H1 (cell line): ENCODE measurements around the gene TARBP2. TPM values are rescaled to one million over a fixed set of nuclear protein-coding genes. Genes with fewer than 3 reads are reported as not detected.

Source experiments
- CTCF ChIA-PET: fragments of 300-600 bp; sonication (Branson Sonifier 250); formaldehyde crosslinking; loops from one replicate; lab custom pipeline; 2021; ENCODE audit not compliant: partially characterized antibody; lab: Charles Lee
- POLR2A ChIA-PET: fragments of 300-600 bp; sonication (Branson Sonifier 250); formaldehyde crosslinking; loops from one replicate; lab custom pipeline; 2021; ENCODE audit warnings: inconsistent platforms; ENCODE audit not compliant: partially characterized antibody; lab: Charles Lee
- DNase-seq, 2 experiments: peaks; one replicate each; pipeline versions ENCODE4 v3.0.0 to v3.0.0-alpha.2; 2010 to 2022; ENCODE audit warnings: low spot score in 2 of 2, low read depth in 1 of 2, mixed read lengths in 1 of 2
- FAIRE-seq: peaks from 2 replicates; lab custom pipeline; 2011; peaks lifted over from hg19 to GRCh38; lab: Jason Lieb, UNC
- H2AFZ ChIP-seq: 2 replicates; pipeline ENCODE4 v1.8.1; 2012; ENCODE audit warnings: low read length, inconsistent platforms
- H2AK5ac ChIP-seq: 2 replicates; pipeline ENCODE4 v1.6.1; 2013; ENCODE audit warnings: low read depth, low read length
- H2BK120ac ChIP-seq: replicated peaks from 2 replicates; pipeline ENCODE3; 2013; ENCODE audit warnings: low read depth, low read length, inconsistent platforms
- H2BK12ac ChIP-seq: 2 replicates; pipeline ENCODE4 v1.6.1; 2013; ENCODE audit warnings: low read depth, low read length
- H2BK15ac ChIP-seq: 2 replicates; pipeline ENCODE4 v1.6.1; 2013; ENCODE audit warnings: low read length
- H2BK20ac ChIP-seq: 2 replicates; pipeline ENCODE4 v1.6.1; 2013; ENCODE audit warnings: low read length
- H2BK5ac ChIP-seq: 2 replicates; pipeline ENCODE4 v1.6.1; 2013; ENCODE audit warnings: low read depth, low read length
- H3K14ac ChIP-seq: 2 replicates; pipeline ENCODE4 v1.6.1; 2013; ENCODE audit warnings: inconsistent platforms; ENCODE audit not compliant: insufficient read length
- H3K18ac ChIP-seq: 2 replicates; pipeline ENCODE4 v1.6.1; 2013; ENCODE audit warnings: low read length; ENCODE audit errors: extremely low read depth
- H3K23ac ChIP-seq: 2 replicates; pipeline ENCODE4 v1.6.1; 2013; ENCODE audit warnings: inconsistent platforms; ENCODE audit not compliant: insufficient read length
- H3K23me2 ChIP-seq: 2 replicates; pipeline ENCODE4 v1.6.1; 2013; ENCODE audit warnings: low read depth, low read length
- H3K27ac ChIP-seq: 2 replicates; pipeline ENCODE4 v1.6.1; 2011; ENCODE audit warnings: low read depth, low read length, inconsistent platforms
- H3K27me3 ChIP-seq, 4 experiments: replicated peaks in 1 of 4; 1 replicate in 1 of 4; 2 replicates in 3 of 4; pipeline versions ENCODE4 v1.6.1 to v1.8.1; 2011 to 2013; ENCODE audit warnings: low read length in 3 of 4, mild to moderate bottlenecking in 3 of 4, inconsistent platforms in 2 of 4, mixed read lengths in 2 of 4, moderate library complexity in 1 of 4; ENCODE audit not compliant: control insufficient read depth in 3 of 4, insufficient read depth in 3 of 4; ENCODE audit errors: extremely low read depth in 1 of 4
- H3K36me3 ChIP-seq, 4 experiments: 2 replicates each; pipeline versions ENCODE4 v1.6.1 to v1.8.1; 2011 to 2013; ENCODE audit warnings: mild to moderate bottlenecking in 4 of 4, low read length in 3 of 4, moderate library complexity in 2 of 4, control low read depth in 1 of 4, inconsistent platforms in 1 of 4; ENCODE audit not compliant: insufficient read depth in 4 of 4, control insufficient read depth in 2 of 4
- H3K4ac ChIP-seq: replicated peaks from 2 replicates; pipeline ENCODE3; 2013; ENCODE audit warnings: low read length, low read depth, mixed read lengths, inconsistent platforms; ENCODE audit not compliant: insufficient read length
- H3K4me1 ChIP-seq, 4 experiments: replicated peaks in 1 of 4; 1 replicate in 1 of 4; 2 replicates in 3 of 4; pipeline versions ENCODE4 v1.6.1 to v1.8.1; 2011 to 2013; ENCODE audit warnings: low read length in 3 of 4, inconsistent platforms in 2 of 4, mixed read lengths in 1 of 4; ENCODE audit not compliant: insufficient read depth in 4 of 4, control insufficient read depth in 3 of 4
- H3K4me2 ChIP-seq, 2 experiments: 2 replicates each; pipeline versions ENCODE4 v1.6.1 to v1.8.1; 2011 to 2013; ENCODE audit warnings: low read depth in 2 of 2, low read length in 2 of 2, control low read depth in 1 of 2, inconsistent platforms in 1 of 2, mild to moderate bottlenecking in 1 of 2; ENCODE audit not compliant: insufficient read depth in 1 of 2
- H3K4me3 ChIP-seq, 4 experiments: fragments of 200-600, 300-600 bp in 1 of 4; sonication (generic), shearing (Covaris generic), sonication (Bioruptor Twin) in 1 of 4; 2 replicates each; pipeline versions ENCODE4 v1.5.1 to v1.8.1; 2011 to 2016; ENCODE audit warnings: low read length in 4 of 4, low read depth in 3 of 4, control low read depth in 2 of 4, inconsistent platforms in 2 of 4, mild to moderate bottlenecking in 2 of 4, mixed read lengths in 1 of 4, moderate library complexity in 1 of 4; ENCODE audit not compliant: insufficient read depth in 2 of 4; ENCODE audit errors: extremely low read depth in 1 of 4
- H3K56ac ChIP-seq: replicated peaks from 2 replicates; pipeline ENCODE3; 2013; ENCODE audit warnings: low read depth, mild to moderate bottlenecking, mixed read lengths, low read length, inconsistent platforms; ENCODE audit not compliant: insufficient read length
- H3K79me1 ChIP-seq: 2 replicates; pipeline ENCODE4 v1.6.1; 2013; ENCODE audit warnings: low read depth, low read length, control low read depth
- H3K79me2 ChIP-seq, 2 experiments: 2 replicates each; pipeline versions ENCODE4 v1.6.1 to v1.8.1; 2012 to 2013; ENCODE audit warnings: low read length in 2 of 2, mild to moderate bottlenecking in 2 of 2, inconsistent platforms in 1 of 2; ENCODE audit not compliant: insufficient read depth in 2 of 2, control insufficient read depth in 1 of 2
- H3K9ac ChIP-seq, 4 experiments: replicated peaks in 1 of 4; 1 replicate in 1 of 4; 2 replicates in 3 of 4; pipeline versions ENCODE4 v1.6.1 to v1.8.1; 2011 to 2013; ENCODE audit warnings: low read depth in 3 of 4, low read length in 3 of 4, control low read depth in 2 of 4, mild to moderate bottlenecking in 2 of 4, moderate library complexity in 2 of 4, inconsistent platforms in 1 of 4; ENCODE audit errors: extremely low read depth in 1 of 4
- H3K9me3 ChIP-seq, 2 experiments: 2 replicates each; pipeline versions ENCODE4 v1.6.1 to v1.8.1; 2012 to 2013; ENCODE audit warnings: mild to moderate bottlenecking in 2 of 2, moderate library complexity in 2 of 2, control low read depth in 1 of 2, inconsistent platforms in 1 of 2, low read depth in 1 of 2, low read length in 1 of 2, mixed read lengths in 1 of 2; ENCODE audit not compliant: insufficient read depth in 2 of 2
- H4K20me1 ChIP-seq, 2 experiments: replicated peaks in 1 of 2; 2 replicates each; pipeline versions ENCODE3 to v1.8.1; 2011 to 2013; ENCODE audit warnings: inconsistent platforms in 2 of 2, low read length in 2 of 2, mild to moderate bottlenecking in 1 of 2; ENCODE audit not compliant: insufficient read depth in 2 of 2, control insufficient read depth in 1 of 2
- H4K5ac ChIP-seq: 2 replicates; pipeline ENCODE4 v1.6.1; 2013; ENCODE audit warnings: low read length, low read depth, mixed read lengths, inconsistent platforms; ENCODE audit not compliant: insufficient read length
- H4K8ac ChIP-seq: 2 replicates; pipeline ENCODE4 v1.8.0; 2013; ENCODE audit warnings: mild to moderate bottlenecking, moderate library complexity, low read length, inconsistent platforms; ENCODE audit not compliant: insufficient read depth; ENCODE audit errors: extremely low read depth
- H4K91ac ChIP-seq: replicated peaks from 2 replicates; pipeline ENCODE3; 2013; ENCODE audit warnings: low read length, mixed read lengths, inconsistent platforms; ENCODE audit not compliant: insufficient read length
- ASH2L ChIP-seq: fragments of 200-600, 300-600 bp; sonication (generic); IDR thresholded peaks from one replicate; pipeline ENCODE4 v1.7.1; 2017; ENCODE audit warnings: low read length
- ATF2 ChIP-seq: IDR thresholded peaks from 2 replicates; pipeline ENCODE4 v1.6.1; 2012; ENCODE audit warnings: low read length, inconsistent platforms
- BACH1 ChIP-seq: IDR thresholded peaks from 2 replicates; pipeline ENCODE4 v1.6.1; 2012; ENCODE audit warnings: low read length, improper control_type of control experiment
- HDAC6 ChIP-seq: IDR thresholded peaks from one replicate; pipeline ENCODE4 v1.7.1; 2012; ENCODE audit warnings: low read depth, mild to moderate bottlenecking, inconsistent platforms, low read length, moderate library complexity
- KDM5A ChIP-seq: fragments of 200-600 bp; IDR thresholded peaks from 2 replicates; pipeline ENCODE4 v1.7.1; 2012; ENCODE audit warnings: mild to moderate bottlenecking, low read length, inconsistent platforms, mixed read lengths
- PHF8 ChIP-seq: fragments of 200-600 bp; sonication (generic); conservative IDR thresholded peaks from 2 replicates; pipeline ENCODE4 v1.7.1; 2012; ENCODE audit warnings: low read depth, mild to moderate bottlenecking, inconsistent platforms, low read length, moderate library complexity
- POU5F1 ChIP-seq: IDR thresholded peaks from 2 replicates; pipeline ENCODE4 v1.6.1; 2011; ENCODE audit warnings: low read depth, mild to moderate bottlenecking, low read length, moderate library complexity
- SIX5 ChIP-seq: IDR thresholded peaks from 2 replicates; pipeline ENCODE4 v1.6.1; 2011; ENCODE audit warnings: mild to moderate bottlenecking, low read depth, low read length
- SRF ChIP-seq: IDR thresholded peaks from 2 replicates; pipeline ENCODE4 v1.6.1; 2011; ENCODE audit warnings: mild to moderate bottlenecking, low read depth, low read length, moderate library complexity
- TAF1 ChIP-seq: IDR thresholded peaks from 2 replicates; pipeline ENCODE4 v1.6.1; 2011; ENCODE audit warnings: mild to moderate bottlenecking, low read depth, low read length
- YY1 ChIP-seq: IDR thresholded peaks from 2 replicates; pipeline ENCODE4 v1.6.1; 2011; ENCODE audit warnings: low read depth, mild to moderate bottlenecking, low read length
- ZNF274 ChIP-seq: IDR thresholded peaks from 2 replicates; pipeline ENCODE4 v1.7.0; 2012; ENCODE audit warnings: low read length, borderline replicate concordance; ENCODE audit errors: extremely low read depth
- WGBS, 2 experiments: shearing (Covaris generic) in 1 of 2; methylation state at CpG; one replicate each; pipeline versions ENCODE4 v1.1.6 to v1.1.7; 2013 to 2015; ENCODE audit warnings: low lambda C conversion rate in 2 of 2, mixed read lengths in 2 of 2, inconsistent platforms in 1 of 2, low coverage in 1 of 2, missing lambda C conversion rate in 1 of 2; ENCODE audit not compliant: insufficient replicate concordance in 2 of 2, insufficient coverage in 1 of 2, insufficient read length in 1 of 2; ENCODE audit errors: extremely low coverage in 1 of 2, missing lambda C conversion rate in 1 of 2; 5-methylcytosine and 5-hydroxymethylcytosine counted together
- polyA plus RNA-seq, 7 experiments: library from polyadenylated mRNA; depleted of rRNA in 3 of 7; stranded (reverse) in 5 of 7; unstranded in 2 of 7; fragments of >200 nt in 5 of 7; fragments of 200-250 nt in 2 of 7; gene quantifications; 1 replicate in 5 of 7; 2 replicates in 1 of 7; 4 replicates in 1 of 7; pipeline versions ENCODE4 v1.2.1 to v1.2.3, GENCODE V29; 2011 to 2013; ENCODE audit warnings: missing spikeins in 2 of 7, mixed read lengths in 2 of 7
- total RNA-seq: library from RNA; stranded (reverse); fragmentation: NEBNext Ultra II Directional; extraction: Animal tissue kit (Norgen Biotek cat#: 25700); gene quantifications from 2 replicates; pipeline ENCODE4 v1.2.1, GENCODE V29; 2021

The TARBP2 gene
- total and polyA plus RNA-seq, 2 of the 8 experiments (the other 6 are each of a cell fraction or from before 2014, with no cell fraction given): 69.9 to 122 TPM

- no peak overlapping the region for H3K4me3 ChIP-seq
- H3K27me3 ChIP-seq: no peaks in the 10 kb centered on the region
- H2BK20ac ChIP-seq: no peak overlapping the region
- CTCF ChIA-PET: interaction anchor here (0.6 to 6.7 kb wide), 8 partner anchors 13 to 76 kb away, joined by 3 to 51 read pairs (median 4); partner anchors contain the start of gene NPFF
- POLR2A ChIA-PET: interaction anchor here (0.9 to 67.0 kb wide), 5 partner anchors 5 to 180 kb away, joined by 3 to 3397 read pairs (median 4); partner anchors contain the start of genes MAP3K12, NPFF, PCBP2 and PRR13
- no peak overlapping the region for H3K14ac ChIP-seq
- no peak for DNase-seq
- no peak overlapping the region for H4K91ac ChIP-seq
- no peak overlapping the region for H2AFZ ChIP-seq
- peaks cover 13% of the 10 kb centered on the region for H3K23me2 ChIP-seq
- H3K56ac ChIP-seq: no peak overlapping the region
- H3K4me1 ChIP-seq: peaks cover 5 to 15% (median 7%) of the 10 kb centered on the region in 4 experiments
- H2BK5ac ChIP-seq: no peak overlapping the region
- H3K27ac ChIP-seq: no peak overlapping the region
- 93% methylated on average over 5 of the region's 5 CpGs; no CpG with 5 or more reads in 1 of the 2 experiments for WGBS, 2 experiments
- no peak overlapping the region for H3K18ac ChIP-seq
- no peaks in the 10 kb centered on the region for H3K9me3 ChIP-seq
- no peak overlapping the region for H3K4ac ChIP-seq
- no peak overlapping the region for H2BK120ac ChIP-seq
- no peak overlapping the region for H2BK15ac ChIP-seq
- peaks cover 0 to 18% (median 6%) of the 10 kb centered on the region in 4 experiments; a peak in 5 of 8 replicates for H3K36me3 ChIP-seq
- H3K23ac ChIP-seq: no peak overlapping the region
- no peaks in the 10 kb centered on the region for H3K79me2 ChIP-seq
- no peak for FAIRE-seq
- no peak overlapping the region for H4K8ac ChIP-seq
- no peak overlapping the region for H3K4me2 ChIP-seq
- no peak overlapping the region for H2AK5ac ChIP-seq
- peaks cover 5 to 23% of the 10 kb centered on the region in 2 experiments for H4K20me1 ChIP-seq
- H2BK12ac ChIP-seq: no peak overlapping the region
- H3K79me1 ChIP-seq: no peaks in the 10 kb centered on the region; the same call in 1 of the 2 replicates
- no peak overlapping the region for H3K9ac ChIP-seq
- no peak overlapping the region for H4K5ac ChIP-seq
- TF ChIP-seq SRF (no peak), ZNF274 (no peak), KDM5A (no peak), POU5F1 (no peak), SIX5 (no peak), HDAC6 (no peak), BACH1 (no peak), PHF8 (no peak), ATF2 (no peak), ASH2L (no peak), TAF1 (no peak), YY1 (no peak)
These were observed 11.7 kb upstream of the TARBP2 start for GRCh38 chr12:53489242-53489864.
